ENCODE results near the gene TACC3. TPM values are rescaled to one million over a fixed set of nuclear protein-coding genes. Genes with fewer than 3 reads are reported as not detected.

TACC3 gene
- polyA plus RNA-seq, 1 experiment = 24.0 TPM

GRCh38 chr4:1750381-1751154 lies 29.2 kb downstream of the TACC3 start:
- no peak overlapping the region for H3K4me3 ChIP-seq (ENCODE audit: low read depth, low read length)
- no peaks in the 10 kb centered on the region for H3K36me3 ChIP-seq (ENCODE audit: control insufficient read depth, insufficient read depth, low read length)
- no peak for DNase-seq (ENCODE audit: low read depth)
- no peaks in the 10 kb centered on the region for H3K27me3 ChIP-seq (ENCODE audit: control insufficient read depth, insufficient read depth, low read length)
- TF ChIP-seq, protein P1, sequence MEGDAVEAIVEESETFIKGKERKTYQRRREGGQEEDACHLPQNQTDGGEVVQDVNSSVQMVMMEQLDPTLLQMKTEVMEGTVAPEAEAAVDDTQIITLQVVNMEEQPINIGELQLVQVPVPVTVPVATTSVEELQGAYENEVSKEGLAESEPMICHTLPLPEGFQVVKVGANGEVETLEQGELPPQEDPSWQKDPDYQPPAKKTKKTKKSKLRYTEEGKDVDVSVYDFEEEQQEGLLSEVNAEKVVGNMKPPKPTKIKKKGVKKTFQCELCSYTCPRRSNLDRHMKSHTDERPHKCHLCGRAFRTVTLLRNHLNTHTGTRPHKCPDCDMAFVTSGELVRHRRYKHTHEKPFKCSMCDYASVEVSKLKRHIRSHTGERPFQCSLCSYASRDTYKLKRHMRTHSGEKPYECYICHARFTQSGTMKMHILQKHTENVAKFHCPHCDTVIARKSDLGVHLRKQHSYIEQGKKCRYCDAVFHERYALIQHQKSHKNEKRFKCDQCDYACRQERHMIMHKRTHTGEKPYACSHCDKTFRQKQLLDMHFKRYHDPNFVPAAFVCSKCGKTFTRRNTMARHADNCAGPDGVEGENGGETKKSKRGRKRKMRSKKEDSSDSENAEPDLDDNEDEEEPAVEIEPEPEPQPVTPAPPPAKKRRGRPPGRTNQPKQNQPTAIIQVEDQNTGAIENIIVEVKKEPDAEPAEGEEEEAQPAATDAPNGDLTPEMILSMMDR (IDR thresholded peaks at IDR 0.05; ENCODE audit: insufficient read depth, low read depth, low read length) = no peak
- ChIA-PET POLR2A (no interaction called here), CTCF (interaction anchor here (2.9 to 11.5 kb wide), 2 partner anchors 58 to 59 kb away, joined by 9 to 148 read pairs; no protein-coding TSS in a partner anchor)

GRCh38 chr4:1751155-1751918 lies 30.0 kb downstream of the TACC3 start:
- H3K36me3 ChIP-seq (ENCODE audit: control insufficient read depth, insufficient read depth, low read length) = no peaks in the 10 kb centered on the region
- TF ChIP-seq, protein P1 (IDR thresholded peaks at IDR 0.05; ENCODE audit: insufficient read depth, low read depth, low read length) = no peak
- H3K4me3 ChIP-seq (ENCODE audit: low read depth, low read length) = no peak overlapping the region
- ChIA-PET POLR2A (no interaction called here), CTCF (interaction anchor here (1.2 to 2.9 kb wide), 4 partner anchors 12 to 159 kb away, joined by 3 to 9 read pairs (median 4); no protein-coding TSS in a partner anchor)
- no peak for DNase-seq (ENCODE audit: low read depth)
- no peaks in the 10 kb centered on the region for H3K27me3 ChIP-seq (ENCODE audit: control insufficient read depth, insufficient read depth, low read length)

- DNase-seq (ENCODE audit: low read depth) = no peak
- CTCF ChIA-PET = interaction anchor here (0.9 to 2.9 kb wide), 6 partner anchors 9 to 158 kb away, joined by 3 to 9 read pairs (median 4); no protein-coding TSS in a partner anchor
- Histone ChIP-seq H3K27me3 (ENCODE audit: control insufficient read depth, insufficient read depth, low read length) (no peaks in the 10 kb centered on the region), H3K36me3 (ENCODE audit: control insufficient read depth, insufficient read depth, low read length) (no peaks in the 10 kb centered on the region), H3K4me3 (ENCODE audit: low read depth, low read length) (no peak overlapping the region)
- POLR2A ChIA-PET = no interaction called here
- TF ChIP-seq, protein P1 (IDR thresholded peaks at IDR 0.05; ENCODE audit: insufficient read depth, low read depth, low read length) = no peak
Observed at GRCh38 chr4:1751919-1752283, 30.6 kb downstream of the TACC3 start.

- POLR2A ChIA-PET = no interaction called here
- no peak overlapping the region for H3K4me3 ChIP-seq (ENCODE audit: low read depth, low read length)
- TF ChIP-seq, protein P1 (IDR thresholded peaks at IDR 0.05; ENCODE audit: insufficient read depth, low read depth, low read length) = no peak
- no peaks in the 10 kb centered on the region for H3K36me3 ChIP-seq (ENCODE audit: control insufficient read depth, insufficient read depth, low read length)
- DNase-seq (ENCODE audit: low read depth) = no peak
- CTCF ChIA-PET = interaction anchor here (0.9 to 2.9 kb wide), 6 partner anchors 10 to 158 kb away, joined by 3 to 9 read pairs (median 4); no protein-coding TSS in a partner anchor
- H3K27me3 ChIP-seq (ENCODE audit: control insufficient read depth, insufficient read depth, low read length) = no peaks in the 10 kb centered on the region
Observed at GRCh38 chr4:1752284-1753041, 31.1 kb downstream of the TACC3 start.
